GM10248 (cell line): ENCODE results near the gene GNS.
A peak's percentile ranks its signal among the peaks of the same experiment; 100 is the strongest.

Experiments used
- CTCF ChIA-PET: fragments of 300-600 bp; sonication (Branson Sonifier 250); formaldehyde crosslinking; extraction: SDS; loops from one replicate; lab custom pipeline; 2021; ENCODE audit warnings: antibody characterized with exemption; lab: Yijun Ruan, JAX
- POLR2A ChIA-PET: fragments of 350-650 bp; sonication (Branson Sonifier 250); formaldehyde crosslinking; extraction: SDS; loops from one replicate; lab custom pipeline; 2020; ENCODE audit warnings: antibody characterized with exemption; lab: Yijun Ruan, JAX
- DNase-seq: peaks from one replicate; pipeline ENCODE4 v3.0.0; 2012; ENCODE audit errors: extremely low spot score
- TF ChIP-seq, protein P1 (sequence below): IDR thresholded peaks from 2 replicates; pipeline ENCODE4 v1.5.1; 2012; ENCODE audit warnings: mild to moderate bottlenecking, low read depth; ENCODE audit errors: extremely low read depth, missing control alignments, control extremely low read depth

GNS gene

DNA sequence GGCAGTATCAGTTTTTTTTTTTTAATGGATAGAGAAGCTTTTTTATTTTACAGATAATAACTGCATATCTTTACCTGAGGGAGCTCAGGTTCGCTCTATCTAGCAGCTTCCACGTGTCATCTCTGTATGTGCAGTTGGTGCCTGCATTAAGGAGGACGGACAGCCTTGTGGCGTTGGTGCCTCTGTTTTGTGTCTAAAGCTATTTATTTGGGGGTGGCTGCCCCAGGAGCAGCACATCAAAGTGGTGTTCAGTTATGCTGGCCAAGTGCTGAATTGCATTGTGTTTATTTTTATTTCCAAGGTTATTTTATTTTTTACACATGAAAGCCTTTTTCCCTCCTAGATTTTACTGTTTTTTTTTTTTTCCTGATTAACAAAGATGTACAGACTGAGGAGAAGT is 89.2 kb downstream of the GNS start:
- CTCF ChIA-PET: interaction anchor here (1.1 to 1.7 kb wide), 8 partner anchors 9 to 120 kb away, joined by 3 to 10 read pairs (median 4); no protein-coding TSS in a partner anchor
- POLR2A ChIA-PET: interaction anchor here (0.6 to 1.0 kb wide), 6 partner anchors 18 to 72 kb away, joined by 4 to 12 read pairs (median 5); no protein-coding TSS in a partner anchor
- TF ChIP-seq, protein P1, sequence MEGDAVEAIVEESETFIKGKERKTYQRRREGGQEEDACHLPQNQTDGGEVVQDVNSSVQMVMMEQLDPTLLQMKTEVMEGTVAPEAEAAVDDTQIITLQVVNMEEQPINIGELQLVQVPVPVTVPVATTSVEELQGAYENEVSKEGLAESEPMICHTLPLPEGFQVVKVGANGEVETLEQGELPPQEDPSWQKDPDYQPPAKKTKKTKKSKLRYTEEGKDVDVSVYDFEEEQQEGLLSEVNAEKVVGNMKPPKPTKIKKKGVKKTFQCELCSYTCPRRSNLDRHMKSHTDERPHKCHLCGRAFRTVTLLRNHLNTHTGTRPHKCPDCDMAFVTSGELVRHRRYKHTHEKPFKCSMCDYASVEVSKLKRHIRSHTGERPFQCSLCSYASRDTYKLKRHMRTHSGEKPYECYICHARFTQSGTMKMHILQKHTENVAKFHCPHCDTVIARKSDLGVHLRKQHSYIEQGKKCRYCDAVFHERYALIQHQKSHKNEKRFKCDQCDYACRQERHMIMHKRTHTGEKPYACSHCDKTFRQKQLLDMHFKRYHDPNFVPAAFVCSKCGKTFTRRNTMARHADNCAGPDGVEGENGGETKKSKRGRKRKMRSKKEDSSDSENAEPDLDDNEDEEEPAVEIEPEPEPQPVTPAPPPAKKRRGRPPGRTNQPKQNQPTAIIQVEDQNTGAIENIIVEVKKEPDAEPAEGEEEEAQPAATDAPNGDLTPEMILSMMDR: no peak
- DNase-seq: no peak

DNA sequence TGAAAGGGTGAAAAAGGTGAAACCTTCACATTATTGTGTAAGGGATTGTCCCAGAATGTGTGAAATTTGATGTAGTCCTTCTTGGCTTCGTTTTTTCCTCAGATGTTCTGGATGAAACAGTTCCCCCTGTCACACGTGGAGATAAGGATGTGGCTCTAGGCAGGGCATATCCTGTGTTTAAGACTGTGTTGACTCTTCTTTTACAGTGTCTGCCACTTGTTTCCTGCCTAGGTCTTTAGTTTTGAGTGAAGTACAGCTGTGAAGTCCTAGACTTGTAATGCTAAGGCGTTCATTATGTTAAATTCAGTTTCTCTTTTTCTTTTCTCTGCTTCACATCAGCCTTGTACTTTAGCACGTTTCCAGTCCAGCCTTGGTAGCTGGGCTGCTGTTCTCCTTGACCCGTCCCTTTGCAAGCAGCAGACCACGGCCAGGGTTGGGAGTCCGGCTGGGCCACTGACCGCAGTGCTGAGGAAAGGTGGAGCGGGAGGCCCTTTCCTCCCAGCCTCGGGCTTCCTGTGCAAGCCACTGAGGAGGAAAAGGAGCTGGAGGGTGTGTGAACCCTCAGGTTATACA is 89.8 kb downstream of the GNS start:
- POLR2A ChIA-PET: interaction anchor here (0.6 to 2.0 kb wide), 6 partner anchors 8 to 71 kb away, joined by 4 to 12 read pairs (median 5); no protein-coding TSS in a partner anchor
- TF ChIP-seq, protein P1: no peak
- CTCF ChIA-PET: interaction anchor here (1.1 to 1.7 kb wide), 7 partner anchors 9 to 120 kb away, joined by 3 to 10 read pairs (median 4); no protein-coding TSS in a partner anchor
- DNase-seq: peak; percentile 51

DNA sequence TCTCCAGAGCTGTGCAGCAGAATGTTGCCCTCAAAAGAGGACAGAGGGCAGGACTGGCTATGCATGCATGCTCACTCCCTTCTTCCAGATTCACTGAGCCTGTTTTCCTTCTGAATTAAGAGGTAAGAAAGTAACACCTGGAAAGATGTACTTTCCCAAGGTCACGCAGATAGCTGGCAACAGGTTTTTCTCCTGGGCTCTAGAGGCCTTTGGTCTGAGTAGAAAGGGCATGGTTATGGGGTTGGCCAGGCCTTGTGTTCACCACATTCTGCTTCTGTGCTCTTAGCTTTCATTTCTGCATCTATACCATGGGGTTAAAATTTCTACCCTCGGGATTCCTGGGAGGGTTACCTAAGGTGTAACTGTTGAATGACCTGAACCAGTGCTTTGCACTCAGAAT is 91.4 kb downstream of the GNS start:
- ChIA-PET POLR2A (interaction anchor here (1.0 to 2.0 kb wide), 3 partner anchors 10 to 41 kb away, joined by 3 to 10 read pairs (median 4); no protein-coding TSS in a partner anchor), CTCF (interaction anchor here (1.0 to 1.6 kb wide), 9 partner anchors 9 to 118 kb away, joined by 3 to 5 read pairs (median 3); no protein-coding TSS in a partner anchor)
- TF ChIP-seq, protein P1: no peak

DNA sequence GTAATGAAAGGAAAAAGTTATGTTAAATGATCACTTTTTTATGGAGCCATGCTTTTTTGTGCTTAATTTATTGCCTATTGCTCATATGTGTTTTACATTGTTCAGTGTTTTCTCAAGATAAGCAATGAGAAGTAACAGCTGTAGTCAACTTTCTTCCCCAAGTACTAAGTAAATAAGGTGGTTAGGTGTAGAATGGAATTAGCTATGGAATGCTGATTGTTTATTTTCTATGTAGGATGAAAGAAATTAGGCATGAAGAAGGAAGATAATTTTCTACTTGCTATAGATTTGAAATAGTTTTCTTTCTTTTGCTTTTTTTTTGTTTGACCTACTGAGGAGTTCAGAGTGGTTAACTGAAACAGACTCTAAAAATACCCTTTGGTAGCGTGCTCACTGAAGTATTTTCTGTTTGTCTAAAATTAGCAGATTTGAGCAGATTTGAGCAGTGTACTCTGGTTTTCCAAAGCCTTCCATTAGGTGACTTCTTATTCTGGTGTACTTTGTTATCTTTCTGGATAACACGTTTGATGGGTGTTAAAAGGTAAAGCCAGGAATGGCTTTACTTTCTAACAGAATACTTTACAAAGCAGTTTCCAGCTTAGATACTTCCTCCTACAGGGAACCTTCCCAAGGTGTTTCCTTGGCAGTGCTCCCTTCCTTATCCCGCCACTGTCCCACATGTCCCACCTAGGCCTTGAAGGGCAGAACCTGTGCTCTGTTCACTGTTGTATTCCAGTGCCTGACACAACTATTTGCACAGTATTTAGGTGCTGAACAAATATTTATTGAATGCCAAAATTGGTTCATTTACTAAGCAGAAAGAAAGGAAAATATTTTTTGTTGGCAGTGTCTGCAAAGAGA is 92.9 kb downstream of the GNS start:
- TF ChIP-seq, protein P1: no peak
- no peak for DNase-seq
- CTCF ChIA-PET: interaction anchor here (1.2 to 1.4 kb wide), 3 partner anchors 25 to 117 kb away, joined by 3 to 4 read pairs (median 4); no protein-coding TSS in a partner anchor
- POLR2A ChIA-PET: interaction anchor here (0.7 to 1.5 kb wide), 9 partner anchors 14 to 216 kb away, joined by 3 to 7 read pairs (median 4); partner anchors contain the start of gene RASSF3

More for the DNA sequence above, 91.4 kb downstream of the GNS start:
- DNase-seq: no peak

DNA sequence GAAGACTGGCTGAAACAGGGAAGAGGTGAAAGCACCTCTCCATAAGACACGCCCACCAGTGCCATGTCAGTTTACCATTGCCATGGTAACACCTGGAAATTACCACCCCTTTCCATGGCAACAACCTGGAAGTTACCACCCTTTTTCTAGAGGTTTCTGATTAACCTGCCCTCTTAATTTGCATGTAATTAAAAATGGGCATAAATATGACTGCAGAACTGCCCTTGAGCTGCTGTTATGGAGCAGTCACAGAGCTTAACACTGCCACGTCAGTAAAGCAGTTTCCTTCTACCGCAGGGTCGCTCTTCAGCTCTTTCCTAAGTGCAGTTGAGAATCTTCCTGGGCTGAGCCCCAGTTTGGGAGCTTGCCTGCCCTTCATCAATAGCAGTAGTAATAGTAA is 93.7 kb downstream of the GNS start:
- POLR2A ChIA-PET: interaction anchor here (0.6 to 1.5 kb wide), 11 partner anchors 12 to 216 kb away, joined by 3 to 7 read pairs (median 4); partner anchors contain the start of gene RASSF3
- CTCF ChIA-PET: interaction anchor here (1.2 to 1.4 kb wide), 3 partner anchors 24 to 117 kb away, joined by 3 to 4 read pairs (median 4); no protein-coding TSS in a partner anchor
- no peak for DNase-seq
- TF ChIP-seq, protein P1: no peak
